SH-SY5Y (cell line): ENCODE data around the gene CPA1.

Source experiments
- GATA2 ChIP-seq: IDR thresholded peaks from 2 replicates; pipeline ENCODE4 v1.6.1; 2011; ENCODE audit warnings: mild to moderate bottlenecking, low read depth, low read length
- GATA3 ChIP-seq: IDR thresholded peaks from 2 replicates; pipeline ENCODE4 v1.6.1; 2011; ENCODE audit warnings: low read depth, mild to moderate bottlenecking, low read length, moderate library complexity

GRCh38 chr7:130413201-130413600, 32.9 kb downstream of the CPA1 start:
- TF ChIP-seq GATA3 (no peak), GATA2 (no peak)
